Natural killer cell (primary cell): ENCODE results near the gene ANKFY1. TPM values are rescaled to one million over a fixed set of nuclear protein-coding genes. Genes with fewer than 3 reads are reported as not detected.

Source experiments
- ATAC-seq, 3 donors: fragments of 150-1000 bp in 2 of 3; fragments of 200-7000 bp in 1 of 3; cut with Tn5 transposase; 1 replicate in 1 of 3; 2 replicates in 2 of 3; pipeline ENCODE4 v1.10.0; 2021; ENCODE audit warnings: mild to moderate bottlenecking in 2 of 3, moderate library complexity in 2 of 3
- DNase-seq, 2 donors: peaks; one replicate each; pipeline versions ENCODE4 v3.0.0 to v3.0.0-alpha.2; 2013 to 2021; ENCODE audit warnings: mixed read lengths in 1 of 2
- H3K27ac ChIP-seq: one replicate; pipeline ENCODE4 v1.5.1; 2013; ENCODE audit warnings: mild to moderate bottlenecking, low read length
- H3K27me3 ChIP-seq: one replicate; pipeline ENCODE4 v1.6.1; 2013; ENCODE audit warnings: low read length; ENCODE audit not compliant: control insufficient read depth, insufficient read depth
- H3K36me3 ChIP-seq: one replicate; pipeline ENCODE4 v1.6.1; 2013; ENCODE audit warnings: low read length; ENCODE audit not compliant: control insufficient read depth, insufficient read depth
- H3K4me1 ChIP-seq: one replicate; pipeline ENCODE4 v1.6.1; 2013; ENCODE audit warnings: low read length; ENCODE audit not compliant: control insufficient read depth, insufficient read depth
- H3K4me3 ChIP-seq: one replicate; pipeline ENCODE4 v1.5.1; 2013; ENCODE audit warnings: low read length
- H3K9me3 ChIP-seq: one replicate; pipeline ENCODE4 v1.6.1; 2013; ENCODE audit warnings: low read length; ENCODE audit not compliant: control insufficient read depth, insufficient read depth
- H3K27ac Mint-ChIP-seq, 2 donors: one replicate each; pipeline ENCODE4 v1.8.0; 2022; ENCODE audit warnings: mild to moderate bottlenecking in 2 of 2, mixed read lengths in 2 of 2, moderate library complexity in 1 of 2
- H3K27me3 Mint-ChIP-seq, 2 donors: one replicate each; pipeline ENCODE4 v1.8.0; 2022; ENCODE audit warnings: low read depth in 2 of 2, mixed read lengths in 2 of 2
- H3K36me3 Mint-ChIP-seq: one replicate; pipeline ENCODE4 v1.8.0; 2022; ENCODE audit warnings: mixed read lengths
- H3K4me1 Mint-ChIP-seq, 2 donors: one replicate each; pipeline ENCODE4 v1.8.0; 2022; ENCODE audit warnings: mixed read lengths in 2 of 2
- H3K4me3 Mint-ChIP-seq: one replicate; pipeline ENCODE4 v1.8.0; 2022; ENCODE audit warnings: mild to moderate bottlenecking, moderate library complexity, mixed read lengths
- H3K9me3 Mint-ChIP-seq, 2 donors: one replicate each; pipeline ENCODE4 v1.8.0; 2022; ENCODE audit warnings: mixed read lengths in 2 of 2
- WGBS: methylation state at CpG from one replicate; pipeline ENCODE4 v1.1.7; 2013; ENCODE audit warnings: missing lambda C conversion rate; ENCODE audit not compliant: insufficient coverage; 5-methylcytosine and 5-hydroxymethylcytosine counted together
- intact Hi-C: fragments of 100-400 bp; cut with micrococcal nuclease; formaldehyde crosslinking; loops from one replicate; pipeline ENCODE4 v1.14.2; 2022
- total RNA-seq, 4 donors: library from RNA; stranded (reverse); fragments of 120-200 nt in 1 of 4; gene quantifications; one replicate each; pipeline versions ENCODE4 v1.2.3 to v1.2.4, GENCODE V29; 2013 to 2022
- TF ChIP-seq, protein P1 (sequence below): fragments of 200-600 bp; IDR thresholded peaks from one replicate; pipeline ENCODE4 v1.8.0; 2022; ENCODE audit warnings: antibody characterized with exemption

Gene ANKFY1
- total RNA-seq, 3 donors from 2014 or later (not counting 1 experiment from before 2014, with no cell fraction given): 58.4 to 72.4 (median 68.8) TPM

DNA sequence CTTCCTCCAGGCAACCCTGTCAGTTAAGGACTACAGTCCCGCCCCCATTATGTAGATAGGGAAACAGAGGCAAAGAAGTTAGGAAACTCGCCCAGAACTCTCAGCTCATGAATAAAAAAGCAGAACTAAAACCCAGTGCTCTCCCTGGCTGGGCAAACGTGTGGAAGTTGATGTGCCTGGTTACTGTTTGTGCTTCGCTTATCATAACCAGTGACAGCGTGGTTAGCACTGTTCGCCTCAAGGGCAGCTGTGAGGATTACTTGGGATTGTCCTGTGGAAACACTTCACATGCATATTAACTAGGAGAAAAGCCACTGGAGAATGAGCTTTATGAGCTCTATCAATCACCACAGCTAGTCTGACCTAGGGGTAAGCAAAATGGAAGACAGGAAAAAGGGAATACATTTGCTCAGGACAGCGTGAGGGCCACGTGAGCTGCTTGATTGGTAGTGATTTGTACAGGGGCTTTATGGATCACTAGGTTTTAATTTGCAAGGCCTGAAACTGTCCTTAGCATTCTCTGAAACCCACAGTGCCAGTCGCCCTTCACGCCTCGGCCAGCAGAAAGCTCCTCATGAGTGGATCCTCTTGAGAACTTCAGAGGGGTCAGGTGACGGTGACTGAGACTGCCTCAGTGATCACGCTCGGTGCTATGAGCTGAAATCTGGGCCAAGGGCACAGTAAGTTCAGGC lies 100.9 kb downstream of the ANKFY1 start:
- DNase-seq: no peak
- Mint-ChIP-seq H3K27ac (peak overlapping the region in 1 of 2 donors; percentile 42), H3K36me3 (no peaks in the 10 kb centered on the region), H3K4me1 (peaks cover 0 to 12% of the 10 kb centered on the region in 2 donors), H3K9me3 (no peaks in the 10 kb centered on the region), H3K27me3 (no peaks in the 10 kb centered on the region), H3K4me3 (no peak overlapping the region)
- Histone ChIP-seq H3K27ac (no peak overlapping the region), H3K27me3 (no peaks in the 10 kb centered on the region), H3K4me1 (peaks cover 10% of the 10 kb centered on the region), H3K9me3 (no peaks in the 10 kb centered on the region), H3K4me3 (no peak overlapping the region), H3K36me3 (peaks cover 32% of the 10 kb centered on the region)
- 85% methylated on average over 13 of the region's 14 CpGs for WGBS
- no peak for ATAC-seq
- intact Hi-C loops: no loop called here
- TF ChIP-seq, protein P1, sequence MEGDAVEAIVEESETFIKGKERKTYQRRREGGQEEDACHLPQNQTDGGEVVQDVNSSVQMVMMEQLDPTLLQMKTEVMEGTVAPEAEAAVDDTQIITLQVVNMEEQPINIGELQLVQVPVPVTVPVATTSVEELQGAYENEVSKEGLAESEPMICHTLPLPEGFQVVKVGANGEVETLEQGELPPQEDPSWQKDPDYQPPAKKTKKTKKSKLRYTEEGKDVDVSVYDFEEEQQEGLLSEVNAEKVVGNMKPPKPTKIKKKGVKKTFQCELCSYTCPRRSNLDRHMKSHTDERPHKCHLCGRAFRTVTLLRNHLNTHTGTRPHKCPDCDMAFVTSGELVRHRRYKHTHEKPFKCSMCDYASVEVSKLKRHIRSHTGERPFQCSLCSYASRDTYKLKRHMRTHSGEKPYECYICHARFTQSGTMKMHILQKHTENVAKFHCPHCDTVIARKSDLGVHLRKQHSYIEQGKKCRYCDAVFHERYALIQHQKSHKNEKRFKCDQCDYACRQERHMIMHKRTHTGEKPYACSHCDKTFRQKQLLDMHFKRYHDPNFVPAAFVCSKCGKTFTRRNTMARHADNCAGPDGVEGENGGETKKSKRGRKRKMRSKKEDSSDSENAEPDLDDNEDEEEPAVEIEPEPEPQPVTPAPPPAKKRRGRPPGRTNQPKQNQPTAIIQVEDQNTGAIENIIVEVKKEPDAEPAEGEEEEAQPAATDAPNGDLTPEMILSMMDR: no peak

DNA sequence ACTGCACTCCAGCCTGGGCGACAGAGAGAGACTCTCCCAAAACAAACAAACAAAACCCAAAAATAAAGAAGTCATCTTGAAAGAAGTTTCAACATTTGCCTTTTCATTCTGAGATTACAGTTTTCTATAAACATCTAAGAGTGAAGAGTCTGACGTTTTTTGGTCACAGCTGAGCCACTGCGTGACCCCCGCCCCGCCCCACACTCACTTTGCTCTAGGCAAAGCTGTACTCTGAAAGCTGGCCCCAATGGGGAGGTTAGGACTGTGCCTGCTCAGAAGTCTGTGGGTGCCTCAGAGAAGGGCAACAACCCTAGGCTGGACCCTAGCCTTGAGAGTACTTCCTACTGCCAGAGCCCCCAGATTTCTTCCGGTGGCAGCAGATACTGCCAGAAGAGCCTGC lies 101.5 kb downstream of the ANKFY1 start:
- Histone ChIP-seq H3K27ac (no peak overlapping the region), H3K4me3 (no peak overlapping the region), H3K9me3 (no peaks in the 10 kb centered on the region), H3K4me1 (peaks cover 10% of the 10 kb centered on the region), H3K27me3 (no peaks in the 10 kb centered on the region), H3K36me3 (peaks cover 28% of the 10 kb centered on the region)
- Mint-ChIP-seq H3K4me3 (no peak overlapping the region), H3K27me3 (no peaks in the 10 kb centered on the region), H3K4me1 (peaks cover 0 to 6% of the 10 kb centered on the region in 2 donors), H3K36me3 (no peaks in the 10 kb centered on the region), H3K27ac (peak overlapping the region in 1 of 2 donors; percentile 42), H3K9me3 (no peaks in the 10 kb centered on the region)
- DNase-seq (no peak), ATAC-seq (no peak)
- WGBS: 82% methylated on average over 6 of the region's 6 CpGs
- TF ChIP-seq, protein P1: no peak
- intact Hi-C loops: no loop called here

DNA sequence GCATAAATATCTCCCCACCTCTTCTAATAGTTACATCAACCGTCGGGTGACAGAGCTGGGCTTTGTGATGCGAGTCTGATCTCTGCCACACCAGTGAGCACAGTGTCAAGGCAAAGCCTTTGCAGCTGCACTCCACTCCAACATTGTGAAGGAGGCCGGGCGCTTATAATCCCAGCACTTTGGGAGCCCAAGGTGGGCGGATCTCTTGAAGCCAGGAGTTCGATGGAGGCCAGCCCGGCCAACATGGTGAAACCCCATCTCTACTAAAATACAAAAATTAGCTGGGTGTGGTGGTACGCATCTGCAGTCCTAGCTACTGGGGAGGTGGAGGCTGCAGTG lies 101.8 kb downstream of the ANKFY1 start:
- H3K4me1 Mint-ChIP-seq: peaks cover 0 to 5% of the 10 kb centered on the region in 2 donors
- Histone ChIP-seq H3K4me3 (no peak overlapping the region), H3K27ac (no peak overlapping the region), H3K4me1 (peaks cover 10% of the 10 kb centered on the region), H3K36me3 (peaks cover 25% of the 10 kb centered on the region), H3K9me3 (no peaks in the 10 kb centered on the region), H3K27me3 (no peaks in the 10 kb centered on the region)
- H3K36me3 Mint-ChIP-seq: no peaks in the 10 kb centered on the region
- DNase-seq (no peak), ATAC-seq (no peak)
- no peaks in the 10 kb centered on the region for H3K27me3 Mint-ChIP-seq
- TF ChIP-seq, protein P1: no peak
- 92% methylated on average over 9 of the region's 9 CpGs for WGBS
- peak overlapping the region in 1 of 2 donors; percentile 42 for H3K27ac Mint-ChIP-seq
- no peaks in the 10 kb centered on the region for H3K9me3 Mint-ChIP-seq
- intact Hi-C loops: no loop called here
- H3K4me3 Mint-ChIP-seq: no peak overlapping the region
